Keratinocyte (primary cell): Measurements from ENCODE around the gene LEMD1. TPM values are rescaled to one million over a fixed set of nuclear protein-coding genes. Genes with fewer than 3 reads are reported as not detected.

Source experiments
- DNase-seq: peaks from one replicate; pipeline ENCODE4 v3.0.0-alpha.2; 2011; ENCODE audit warnings: low read depth, missing footprints, low spot score
- FAIRE-seq: peaks from 2 replicates; lab custom pipeline; 2011; peaks lifted over from hg19 to GRCh38; lab: Jason Lieb, UNC
- H2AFZ ChIP-seq: 2 replicates; pipeline ENCODE4 v1.6.0; 2012; ENCODE audit warnings: low read length, control low read depth, inconsistent platforms; ENCODE audit not compliant: control insufficient read depth
- H3K27ac ChIP-seq: 2 replicates; pipeline ENCODE4 v1.5.1; 2011; ENCODE audit warnings: low read length; ENCODE audit not compliant: control insufficient read depth, insufficient read depth
- H3K27me3 ChIP-seq: 3 replicates; pipeline ENCODE4 v1.6.0; 2011; ENCODE audit warnings: low read length; ENCODE audit not compliant: control insufficient read depth, insufficient read depth; ENCODE audit errors: extremely low read depth
- H3K36me3 ChIP-seq, 2 experiments: 2 replicates in 1 of 2; 3 replicates in 1 of 2; pipeline ENCODE4 v1.5.1; 2011; ENCODE audit warnings: low read length in 2 of 2, mild to moderate bottlenecking in 1 of 2; ENCODE audit not compliant: control insufficient read depth in 2 of 2, insufficient read depth in 2 of 2; ENCODE audit errors: extremely low read depth in 1 of 2
- H3K4me1 ChIP-seq: 3 replicates; pipeline ENCODE4 v1.5.1; 2011; ENCODE audit warnings: low read length; ENCODE audit not compliant: control insufficient read depth, insufficient read depth; ENCODE audit errors: extremely low read depth
- H3K4me2 ChIP-seq: 3 replicates; pipeline ENCODE4 v1.6.0; 2011; ENCODE audit warnings: low read depth, low read length; ENCODE audit not compliant: control insufficient read depth, insufficient read depth; ENCODE audit errors: extremely low read depth
- H3K4me3 ChIP-seq, 3 experiments: fragments of 200-600 bp in 1 of 3; sonication (generic) in 1 of 3; 2 replicates in 2 of 3; 3 replicates in 1 of 3; pipeline ENCODE4 v1.5.1; 2011 to 2016; ENCODE audit warnings: low read length in 3 of 3, mild to moderate bottlenecking in 3 of 3, control low read depth in 2 of 3, inconsistent platforms in 1 of 3, low read depth in 1 of 3, mixed read lengths in 1 of 3, mixed run types in 1 of 3, moderate library complexity in 1 of 3; ENCODE audit not compliant: control insufficient read depth in 2 of 3, insufficient read depth in 2 of 3; ENCODE audit errors: extremely low read depth in 1 of 3
- H3K79me2 ChIP-seq: 2 replicates; pipeline ENCODE4 v1.6.0; 2012; ENCODE audit warnings: low read length; ENCODE audit not compliant: control insufficient read depth, insufficient read depth
- H3K9ac ChIP-seq: 3 replicates; pipeline ENCODE4 v1.6.0; 2011; ENCODE audit warnings: low read length; ENCODE audit not compliant: control insufficient read depth, insufficient read depth; ENCODE audit errors: extremely low read depth
- H3K9me1 ChIP-seq: 3 replicates; pipeline ENCODE4 v1.6.0; 2011; ENCODE audit warnings: low read length; ENCODE audit not compliant: control insufficient read depth, insufficient read depth; ENCODE audit errors: extremely low read depth
- H3K9me3 ChIP-seq: 2 replicates; pipeline ENCODE4 v1.5.1; 2012; ENCODE audit warnings: low read depth, low read length; ENCODE audit not compliant: control insufficient read depth
- H4K20me1 ChIP-seq: 3 replicates; pipeline ENCODE4 v1.6.0; 2011; ENCODE audit warnings: low read length; ENCODE audit not compliant: control insufficient read depth, insufficient read depth; ENCODE audit errors: extremely low read depth
- EZH2 ChIP-seq: IDR thresholded peaks from one replicate; pipeline ENCODE4 v1.6.1; 2012; ENCODE audit warnings: inconsistent platforms, mild to moderate bottlenecking, low read length, moderate library complexity
- dilution Hi-C: fragments of 300-500 bp; cut with MboI; formaldehyde crosslinking; loops from one replicate; pipeline ENCODE4 v1.7.0; 2020; ENCODE audit warnings: low sequenced_read_pairs; ENCODE audit not compliant: extremely low pct_ligation_motif_present
- polyA plus RNA-seq, 5 experiments: library from polyadenylated mRNA; depleted of rRNA in 3 of 5; stranded (reverse) in 3 of 5; stranded (forward) in 1 of 5; unstranded in 1 of 5; fragments of >200 nt; gene quantifications; 1 replicate in 1 of 5; 2 replicates in 3 of 5; 3 replicates in 1 of 5; pipeline versions ENCODE4 v1.2.1 to v1.2.3, GENCODE V29; 2011 to 2012; ENCODE audit warnings: missing spikeins in 2 of 5, low read depth in 1 of 5, low replicate concordance in 1 of 5
- TF ChIP-seq, protein P1 (sequence below), 3 experiments: IDR thresholded peaks in 1 of 3; conservative IDR thresholded peaks in 1 of 3; optimal IDR thresholded peaks in 1 of 3; 2 replicates in 2 of 3; 3 replicates in 1 of 3; pipeline versions ENCODE3 to v1.5.1; 2011; ENCODE audit warnings: low read length in 3 of 3, mild to moderate bottlenecking in 3 of 3, moderate library complexity in 2 of 3, control low read depth in 1 of 3, inconsistent platforms in 1 of 3; ENCODE audit not compliant: insufficient read depth in 2 of 3; ENCODE audit errors: extremely low read depth in 1 of 3

Gene LEMD1
- polyA plus RNA-seq, 1 donor (not counting 4 experiments of a cell fraction or from before 2014, with no cell fraction given) = 1.9 TPM

DNA sequence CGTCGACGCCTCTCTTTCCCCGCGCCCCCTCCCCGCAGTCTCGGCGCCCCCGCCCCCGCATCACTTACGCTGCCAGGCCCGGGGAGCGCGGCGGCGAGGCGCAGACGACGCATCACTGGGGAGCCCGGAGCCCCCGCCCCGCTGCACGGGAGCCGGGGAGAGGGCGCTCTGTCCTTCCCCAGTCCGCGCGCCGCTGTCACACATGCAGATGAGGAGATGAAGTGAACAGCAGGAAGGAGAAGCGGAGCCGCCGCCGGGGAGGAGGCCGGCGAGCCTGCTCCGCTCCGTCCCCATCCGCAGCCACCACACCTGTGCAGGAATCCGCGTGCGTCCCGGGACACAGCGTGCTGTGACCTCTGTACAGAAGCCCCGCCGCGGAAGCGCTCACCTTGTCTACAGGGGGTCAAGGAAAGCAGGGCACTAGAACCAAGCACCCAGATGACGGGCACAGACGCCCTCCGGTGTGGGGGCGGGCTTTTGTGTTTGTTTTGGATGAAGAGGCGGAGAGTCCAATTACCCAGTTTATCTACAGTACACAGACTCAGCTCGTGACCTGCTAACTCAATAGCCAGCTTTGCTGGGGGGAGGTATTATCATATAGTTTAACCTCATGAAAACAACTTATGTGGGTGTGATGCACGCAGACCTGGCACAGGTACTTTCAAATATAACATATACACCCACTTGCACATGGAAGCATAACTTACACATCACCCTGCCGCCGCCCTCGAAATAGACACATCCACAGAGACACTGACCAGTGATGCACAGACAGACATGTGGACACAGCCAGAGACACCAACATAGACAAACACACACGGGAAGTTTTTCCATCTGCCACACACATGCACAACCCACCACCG is 77.6 kb downstream of the LEMD1 start:
- Histone ChIP-seq H3K4me3 (peak overlapping the region in 1 of 3 experiments; percentile 11), H3K9me1 (no peaks in the 10 kb centered on the region), H3K9ac (no peak overlapping the region), H3K27ac (no peak overlapping the region), H3K4me1 (peaks cover 6% of the 10 kb centered on the region), H3K4me2 (peak overlapping the region; percentile 28), H3K36me3 (no peaks in the 10 kb centered on the region), H3K9me3 (no peaks in the 10 kb centered on the region), H2AFZ (no peak overlapping the region), H3K27me3 (peaks cover 43% of the 10 kb centered on the region), H3K79me2 (no peaks in the 10 kb centered on the region), H4K20me1 (peaks cover 3% of the 10 kb centered on the region)
- TF ChIP-seq, protein P1, sequence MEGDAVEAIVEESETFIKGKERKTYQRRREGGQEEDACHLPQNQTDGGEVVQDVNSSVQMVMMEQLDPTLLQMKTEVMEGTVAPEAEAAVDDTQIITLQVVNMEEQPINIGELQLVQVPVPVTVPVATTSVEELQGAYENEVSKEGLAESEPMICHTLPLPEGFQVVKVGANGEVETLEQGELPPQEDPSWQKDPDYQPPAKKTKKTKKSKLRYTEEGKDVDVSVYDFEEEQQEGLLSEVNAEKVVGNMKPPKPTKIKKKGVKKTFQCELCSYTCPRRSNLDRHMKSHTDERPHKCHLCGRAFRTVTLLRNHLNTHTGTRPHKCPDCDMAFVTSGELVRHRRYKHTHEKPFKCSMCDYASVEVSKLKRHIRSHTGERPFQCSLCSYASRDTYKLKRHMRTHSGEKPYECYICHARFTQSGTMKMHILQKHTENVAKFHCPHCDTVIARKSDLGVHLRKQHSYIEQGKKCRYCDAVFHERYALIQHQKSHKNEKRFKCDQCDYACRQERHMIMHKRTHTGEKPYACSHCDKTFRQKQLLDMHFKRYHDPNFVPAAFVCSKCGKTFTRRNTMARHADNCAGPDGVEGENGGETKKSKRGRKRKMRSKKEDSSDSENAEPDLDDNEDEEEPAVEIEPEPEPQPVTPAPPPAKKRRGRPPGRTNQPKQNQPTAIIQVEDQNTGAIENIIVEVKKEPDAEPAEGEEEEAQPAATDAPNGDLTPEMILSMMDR (optimal IDR thresholded peaks at IDR 0.05 in 1 of 3, IDR thresholded peaks at IDR 0.05 in 1 of 3, conservative IDR thresholded peaks at IDR 0.05 in 1 of 3; ENCODE audit: extremely low read depth in 1 of 3, insufficient read depth in 2 of 3, low read length in 3 of 3) = no peak
- TF ChIP-seq EZH2 = peak; percentile 62
- DNase-seq = no peak
- dilution Hi-C loops = no loop called here
- FAIRE-seq = no peak

DNA sequence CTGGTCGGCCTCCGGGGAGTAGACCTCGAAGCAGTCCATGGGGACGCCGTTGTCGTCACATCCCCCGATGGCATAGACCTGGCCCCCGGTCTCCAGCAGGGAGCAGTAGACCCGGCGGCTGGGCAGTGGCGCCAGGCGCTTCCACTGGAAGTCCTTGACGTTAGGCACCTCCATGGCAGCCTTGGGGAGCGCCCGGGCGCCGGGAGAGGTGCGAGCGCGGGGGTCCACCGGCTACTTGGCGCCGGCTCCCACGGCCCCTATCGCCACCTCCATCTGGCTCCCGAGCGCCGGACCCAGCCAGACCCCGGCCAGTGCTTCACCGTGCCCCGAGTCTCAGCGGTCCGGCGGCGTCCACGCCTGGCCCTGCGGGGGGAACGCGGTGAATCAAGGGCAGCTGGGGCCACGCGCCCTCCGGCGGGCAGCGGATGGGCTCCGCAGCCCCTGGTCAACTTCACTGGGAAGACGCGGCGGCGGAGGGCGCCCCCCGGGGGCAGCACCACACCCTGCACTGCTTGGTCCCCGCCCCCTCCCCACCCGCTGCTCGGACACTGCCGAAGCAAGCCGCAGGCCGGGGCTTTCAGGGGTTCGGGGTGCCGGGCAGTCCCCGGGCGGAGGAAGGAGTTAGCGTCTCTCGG is 78.3 kb downstream of the LEMD1 start:
- Histone ChIP-seq H3K27me3 (peaks cover 39% of the 10 kb centered on the region), H3K27ac (no peak overlapping the region), H3K9me1 (no peaks in the 10 kb centered on the region), H3K9ac (no peak overlapping the region), H3K4me3 (no peak overlapping the region), H3K79me2 (no peaks in the 10 kb centered on the region), H4K20me1 (peaks cover 3% of the 10 kb centered on the region), H3K4me1 (peaks cover 6% of the 10 kb centered on the region), H3K4me2 (peak overlapping the region; percentile 34), H3K9me3 (no peaks in the 10 kb centered on the region), H2AFZ (no peak overlapping the region), H3K36me3 (no peaks in the 10 kb centered on the region)
- TF ChIP-seq, protein P1 (optimal IDR thresholded peaks at IDR 0.05 in 1 of 3, IDR thresholded peaks at IDR 0.05 in 1 of 3, conservative IDR thresholded peaks at IDR 0.05 in 1 of 3; ENCODE audit: extremely low read depth in 1 of 3, insufficient read depth in 2 of 3, low read length in 3 of 3) = peak in 1 of 3 experiments; percentile 6
- TF ChIP-seq EZH2 = peak; percentile 63
- dilution Hi-C loops = no loop called here
- FAIRE-seq (no peak), DNase-seq (no peak)
